ENCODE measurements around the gene LYVE1. TPM values are rescaled to one million over a fixed set of nuclear protein-coding genes. Genes with fewer than 3 reads are reported as not detected.

Gene LYVE1
- total RNA-seq, 6 experiments from 2014 or later, result 9.3 to 60.8 (median 28.3) TPM

GRCh38 chr11:10544491-10545465, 23.7 kb downstream of the LYVE1 start:
- WGBS (ENCODE audit: insufficient coverage, low coverage, low lambda C conversion rate, missing lambda C conversion rate), result 56% methylated on average over 1 of the region's 7 CpGs
- ATAC-seq, result no peak
- H3K4me1 ChIP-seq, result peaks cover 0 to 4% (median 0%) of the 10 kb centered on the region in 4 donors
- no peaks in the 10 kb centered on the region for H3K36me3 ChIP-seq
- H3K27me3 ChIP-seq, result no peaks in the 10 kb centered on the region
- no peak overlapping the region for H3K27ac ChIP-seq
- TF ChIP-seq CTCF (IDR thresholded peaks at IDR 0.05) (no peak), POLR2A (IDR thresholded peaks at IDR 0.05) (no peak)
- intact Hi-C loops (cut with DNase I), result no loop called here
- no peak for DNase-seq
- H3K4me3 ChIP-seq, result no peak overlapping the region
- no peaks in the 10 kb centered on the region for H3K9me3 ChIP-seq

GRCh38 chr11:10543782-10544181, 24.7 kb downstream of the LYVE1 start:
- intact Hi-C loops (cut with DNase I), result no loop called here
- no peak for TF ChIP-seq CTCF (IDR thresholded peaks at IDR 0.05)
- TF ChIP-seq POLR2A (IDR thresholded peaks at IDR 0.05), result no peak
- Histone ChIP-seq H3K36me3 (no peaks in the 10 kb centered on the region), H3K27me3 (no peaks in the 10 kb centered on the region), H3K4me3 (no peak overlapping the region), H3K9me3 (no peaks in the 10 kb centered on the region), H3K27ac (no peak overlapping the region), H3K4me1 (peaks cover 0 to 5% (median 2%) of the 10 kb centered on the region in 4 donors)
- no peak for ATAC-seq
- peak in 1 of 3 donors; percentile 20 for DNase-seq
- WGBS (ENCODE audit: insufficient coverage, low coverage, low lambda C conversion rate, missing lambda C conversion rate), result 98% methylated on average over 5 of the region's 14 CpGs

GRCh38 chr11:10542776-10543175, 25.7 kb downstream of the LYVE1 start:
- Histone ChIP-seq H3K36me3 (no peaks in the 10 kb centered on the region), H3K27me3 (no peaks in the 10 kb centered on the region), H3K4me1 (peaks cover 0 to 5% (median 2%) of the 10 kb centered on the region in 4 donors), H3K9me3 (no peaks in the 10 kb centered on the region), H3K27ac (no peak overlapping the region), H3K4me3 (no peak overlapping the region)
- DNase-seq (no peak), ATAC-seq (no peak)
- 75% methylated on average over 3 of the region's 3 CpGs for WGBS (ENCODE audit: insufficient coverage, low coverage, low lambda C conversion rate, missing lambda C conversion rate)
- TF ChIP-seq POLR2A (IDR thresholded peaks at IDR 0.05) (no peak), CTCF (IDR thresholded peaks at IDR 0.05) (no peak)
- intact Hi-C loops (cut with DNase I), result no loop called here

GRCh38 chr11:10541561-10541930, 26.9 kb downstream of the LYVE1 start:
- Histone ChIP-seq H3K9me3 (no peaks in the 10 kb centered on the region), H3K27ac (no peak overlapping the region), H3K36me3 (no peaks in the 10 kb centered on the region), H3K27me3 (no peaks in the 10 kb centered on the region), H3K4me1 (peaks cover 0 to 5% (median 2%) of the 10 kb centered on the region in 4 donors), H3K4me3 (peak overlapping the region; percentile 68 to 95 (median 94))
- TF ChIP-seq POLR2A (IDR thresholded peaks at IDR 0.05) (no peak), CTCF (IDR thresholded peaks at IDR 0.05) (no peak)
- DNase-seq, result no peak
- no peak for ATAC-seq
- WGBS (ENCODE audit: insufficient coverage, low coverage, low lambda C conversion rate, missing lambda C conversion rate), result 69% methylated on average over 5 of the region's 5 CpGs
- intact Hi-C loops (cut with DNase I), result no loop called here
